KMS-11 (cell line): ENCODE measurements around the gene SAMM50.

Source experiments
- H2AFZ ChIP-seq: fragments of 200-600 bp; sonication (generic); 2 replicates; pipeline ENCODE4 v1.6.1; 2016; ENCODE audit warnings: antibody characterized with exemption, mixed run types, low read depth
- H3K27ac ChIP-seq: fragments of 200-600 bp; sonication (generic); 2 replicates; pipeline ENCODE4 v1.6.1; 2016; ENCODE audit warnings: mild to moderate bottlenecking, mixed run types
- H3K27me3 ChIP-seq: fragments of 200-600 bp; sonication (generic); 2 replicates; pipeline ENCODE4 v1.6.1; 2017; ENCODE audit warnings: mild to moderate bottlenecking, low read depth, mixed run types, moderate library complexity; ENCODE audit not compliant: insufficient read depth
- H3K36me3 ChIP-seq: fragments of 200-600 bp; sonication (generic); 2 replicates; pipeline ENCODE4 v1.6.1; 2017; ENCODE audit warnings: mild to moderate bottlenecking, mixed run types; ENCODE audit not compliant: insufficient read depth
- H3K4me1 ChIP-seq: fragments of 200-600 bp; sonication (generic); 2 replicates; pipeline ENCODE4 v1.6.1; 2016; ENCODE audit warnings: mild to moderate bottlenecking, low read depth, mixed run types; ENCODE audit not compliant: poor library complexity, severe bottlenecking
- H3K4me2 ChIP-seq: fragments of 200-600 bp; sonication (generic); 2 replicates; pipeline ENCODE4 v1.7.0; 2016; ENCODE audit warnings: mild to moderate bottlenecking, mixed run types
- H3K4me3 ChIP-seq: fragments of 200-600 bp; sonication (generic); IDR thresholded peaks from 2 replicates; pipeline ENCODE4 v1.6.1; 2017; ENCODE audit warnings: low read depth, low read length, mixed read lengths; ENCODE audit not compliant: insufficient read depth
- H3K79me2 ChIP-seq: fragments of 200-600 bp; sonication (generic); 2 replicates; pipeline ENCODE4 v1.6.1; 2016; ENCODE audit warnings: low read depth, mixed run types; ENCODE audit not compliant: insufficient read depth
- H3K9ac ChIP-seq: fragments of 200-600 bp; sonication (generic); 2 replicates; pipeline ENCODE4 v1.6.1; 2016; ENCODE audit warnings: mild to moderate bottlenecking, mixed run types
- H4K20me1 ChIP-seq: fragments of 200-600 bp; sonication (generic); 2 replicates; pipeline ENCODE4 v1.6.1; 2016; ENCODE audit warnings: mild to moderate bottlenecking, mixed run types; ENCODE audit not compliant: insufficient read depth
- CTCF ChIP-seq: fragments of 200-600 bp; sonication (generic); conservative IDR thresholded peaks from 2 replicates; pipeline ENCODE4 v1.6.1; 2017; ENCODE audit warnings: low read depth, mild to moderate bottlenecking, antibody characterized with exemption, low read length, moderate library complexity, mixed read lengths

The SAMM50 gene

GRCh38 chr22:43953988-43954785, 1.1 kb upstream of the SAMM50 start:
- no peak overlapping the region for H3K27ac ChIP-seq
- peak overlapping the region; percentile 64 for H3K4me2 ChIP-seq
- no peak overlapping the region for H3K4me3 ChIP-seq
- peaks cover 9% of the 10 kb centered on the region for H3K4me1 ChIP-seq
- H3K36me3 ChIP-seq, result no peaks in the 10 kb centered on the region
- TF ChIP-seq CTCF, result no peak
- H2AFZ ChIP-seq, result peak overlapping the region; percentile 82; the same call in 1 of the 2 replicates
- no peaks in the 10 kb centered on the region for H4K20me1 ChIP-seq
- peak overlapping the region; percentile 66; the same call in 1 of the 2 replicates for H3K9ac ChIP-seq
- H3K27me3 ChIP-seq, result no peaks in the 10 kb centered on the region; the same call in 1 of the 2 replicates
- H3K79me2 ChIP-seq, result peaks cover 12% of the 10 kb centered on the region; the same call in 1 of the 2 replicates

GRCh38 chr22:43955883-43956782, 891 bp downstream of the SAMM50 start:
- H3K36me3 ChIP-seq, result no peaks in the 10 kb centered on the region
- H4K20me1 ChIP-seq, result no peaks in the 10 kb centered on the region
- H3K9ac ChIP-seq, result peak overlapping the region; percentile 66; the same call in 1 of the 2 replicates
- no peaks in the 10 kb centered on the region for H3K27me3 ChIP-seq
- H3K79me2 ChIP-seq, result peaks cover 18% of the 10 kb centered on the region; the same call in 1 of the 2 replicates
- TF ChIP-seq CTCF, result no peak
- peak overlapping the region; percentile 82; the same call in 1 of the 2 replicates for H2AFZ ChIP-seq
- H3K4me2 ChIP-seq, result peak overlapping the region; percentile 64
- peak overlapping the region; percentile 60; the same call in 1 of the 2 replicates for H3K27ac ChIP-seq
- H3K4me3 ChIP-seq, result no peak overlapping the region
- peaks cover 9% of the 10 kb centered on the region for H3K4me1 ChIP-seq

GRCh38 chr22:43956805-43957463, 1.7 kb downstream of the SAMM50 start:
- Histone ChIP-seq H4K20me1 (no peaks in the 10 kb centered on the region), H3K9ac (no peak overlapping the region), H3K4me3 (no peak overlapping the region), H3K4me2 (no peak overlapping the region), H3K4me1 (peaks cover 9% of the 10 kb centered on the region), H3K27ac (no peak overlapping the region), H3K36me3 (no peaks in the 10 kb centered on the region), H3K27me3 (no peaks in the 10 kb centered on the region), H3K79me2 (peaks cover 18% of the 10 kb centered on the region; the same call in 1 of the 2 replicates), H2AFZ (no peak overlapping the region)
- no peak for TF ChIP-seq CTCF

GRCh38 chr22:43957871-43958270, 2.6 kb downstream of the SAMM50 start:
- H3K27me3 ChIP-seq, result no peaks in the 10 kb centered on the region
- H3K79me2 ChIP-seq, result peaks cover 18% of the 10 kb centered on the region; the same call in 1 of the 2 replicates
- no peaks in the 10 kb centered on the region for H4K20me1 ChIP-seq
- H3K4me2 ChIP-seq, result no peak overlapping the region
- H2AFZ ChIP-seq, result no peak overlapping the region
- no peaks in the 10 kb centered on the region for H3K36me3 ChIP-seq
- peaks cover 9% of the 10 kb centered on the region for H3K4me1 ChIP-seq
- no peak overlapping the region for H3K9ac ChIP-seq
- no peak overlapping the region for H3K27ac ChIP-seq
- no peak for TF ChIP-seq CTCF
- no peak overlapping the region for H3K4me3 ChIP-seq
